Astrocyte of the spinal cord (primary cell): Measurements from ENCODE around the gene NUDT19.
"Not testable (repeated sequence)": the region's sequence is repeated elsewhere in the genome, so short reads cannot be mapped to it uniquely, and the experiment has no call there.

Experiments used
- DNase-seq: peaks from one replicate; pipeline ENCODE4 v3.0.0; 2011; ENCODE audit warnings: low read depth, low spot score
- H3K4me3 ChIP-seq: 2 replicates; pipeline ENCODE4 v1.5.1; 2011; ENCODE audit warnings: low read depth, mild to moderate bottlenecking, low read length, moderate library complexity
- in situ Hi-C: cut with HindIII; loops from 2 replicates; pipeline ENCODE4 v1.10.0; 2017; ENCODE audit warnings: low sequenced_read_pairs
- TF ChIP-seq, protein P1 (sequence below): IDR thresholded peaks from 2 replicates; pipeline ENCODE4 v1.5.1; 2012; ENCODE audit warnings: low read depth, mild to moderate bottlenecking, low read length, inconsistent platforms

NUDT19 gene

DNA sequence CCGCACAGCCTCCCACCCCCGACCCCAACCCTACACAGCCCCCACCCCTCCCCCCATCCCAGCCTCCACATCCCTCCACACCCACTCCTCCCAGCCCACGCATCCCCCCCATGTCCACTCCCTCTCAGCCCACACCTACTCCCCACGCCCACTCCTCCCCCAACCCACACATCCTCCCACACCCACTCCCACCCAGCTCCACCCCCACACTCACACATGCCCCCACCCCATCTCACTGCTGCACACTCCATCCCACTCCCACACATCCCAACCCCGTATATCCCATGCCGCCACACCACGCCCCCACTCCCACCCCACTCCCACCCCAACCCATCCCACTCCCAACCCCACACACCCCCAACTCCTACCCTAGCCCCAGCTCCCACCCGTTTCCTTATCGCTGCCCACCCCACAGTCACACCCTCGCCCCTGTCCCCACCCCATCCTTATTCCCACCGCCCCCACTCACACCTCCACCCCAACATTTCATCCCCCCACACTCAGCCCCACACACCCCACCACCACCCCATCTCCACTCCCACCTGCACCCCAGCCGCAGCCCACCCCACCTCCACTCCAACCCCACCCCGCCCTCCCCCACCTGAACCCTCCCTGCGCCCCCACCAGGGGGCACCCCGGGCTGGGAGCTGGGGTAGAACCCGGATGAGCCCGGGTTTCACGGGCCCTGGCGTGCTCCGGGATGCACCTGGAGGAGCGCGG, 28.8 kb downstream of the NUDT19 start:
- DNase-seq = no peak
- no peak overlapping the region for H3K4me3 ChIP-seq
- TF ChIP-seq, protein P1, sequence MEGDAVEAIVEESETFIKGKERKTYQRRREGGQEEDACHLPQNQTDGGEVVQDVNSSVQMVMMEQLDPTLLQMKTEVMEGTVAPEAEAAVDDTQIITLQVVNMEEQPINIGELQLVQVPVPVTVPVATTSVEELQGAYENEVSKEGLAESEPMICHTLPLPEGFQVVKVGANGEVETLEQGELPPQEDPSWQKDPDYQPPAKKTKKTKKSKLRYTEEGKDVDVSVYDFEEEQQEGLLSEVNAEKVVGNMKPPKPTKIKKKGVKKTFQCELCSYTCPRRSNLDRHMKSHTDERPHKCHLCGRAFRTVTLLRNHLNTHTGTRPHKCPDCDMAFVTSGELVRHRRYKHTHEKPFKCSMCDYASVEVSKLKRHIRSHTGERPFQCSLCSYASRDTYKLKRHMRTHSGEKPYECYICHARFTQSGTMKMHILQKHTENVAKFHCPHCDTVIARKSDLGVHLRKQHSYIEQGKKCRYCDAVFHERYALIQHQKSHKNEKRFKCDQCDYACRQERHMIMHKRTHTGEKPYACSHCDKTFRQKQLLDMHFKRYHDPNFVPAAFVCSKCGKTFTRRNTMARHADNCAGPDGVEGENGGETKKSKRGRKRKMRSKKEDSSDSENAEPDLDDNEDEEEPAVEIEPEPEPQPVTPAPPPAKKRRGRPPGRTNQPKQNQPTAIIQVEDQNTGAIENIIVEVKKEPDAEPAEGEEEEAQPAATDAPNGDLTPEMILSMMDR = no peak
- in situ Hi-C loops = no loop called here

DNA sequence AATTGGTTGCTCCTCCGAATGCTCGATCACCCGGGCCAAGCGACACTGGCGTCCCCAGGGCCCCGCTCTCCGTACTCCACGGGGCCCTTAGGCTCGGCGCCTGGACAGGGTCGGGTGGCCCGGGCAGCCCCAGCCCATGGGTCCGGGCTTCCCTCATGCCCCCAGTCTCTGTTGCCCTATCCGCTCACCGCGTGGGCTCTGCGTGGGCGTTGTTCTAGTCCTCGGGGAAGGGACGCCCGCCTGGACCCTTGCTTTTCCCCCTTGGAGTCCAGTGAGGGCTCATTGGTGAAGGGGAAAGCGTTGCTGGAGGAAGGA, 29.3 kb downstream of the NUDT19 start:
- no peak for DNase-seq
- in situ Hi-C loops = no loop called here
- H3K4me3 ChIP-seq = no peak overlapping the region
- TF ChIP-seq, protein P1 = no peak

DNA sequence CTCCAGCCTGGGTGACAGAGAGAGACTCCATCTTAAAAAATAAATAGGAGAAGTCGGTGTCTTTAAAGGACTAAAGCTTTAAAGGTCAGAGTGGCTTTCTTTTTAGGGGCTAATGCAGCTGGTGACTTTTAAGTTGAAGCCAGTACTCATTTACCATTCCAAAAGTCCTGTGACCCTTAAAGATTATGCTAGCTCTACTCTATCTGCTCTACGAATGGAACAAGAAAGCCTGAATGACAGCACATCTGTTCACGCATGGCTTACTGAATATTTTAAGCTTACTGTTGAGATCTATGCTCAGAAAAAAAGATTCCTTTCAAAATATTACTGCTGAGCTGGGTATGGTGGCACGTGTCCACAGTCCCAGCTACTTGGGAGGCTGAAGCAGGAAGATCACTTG, 44.3 kb downstream of the NUDT19 start:
- in situ Hi-C loops = no loop called here
- TF ChIP-seq, protein P1 = no peak
- H3K4me3 ChIP-seq = no peak overlapping the region
- DNase-seq = no peak

DNA sequence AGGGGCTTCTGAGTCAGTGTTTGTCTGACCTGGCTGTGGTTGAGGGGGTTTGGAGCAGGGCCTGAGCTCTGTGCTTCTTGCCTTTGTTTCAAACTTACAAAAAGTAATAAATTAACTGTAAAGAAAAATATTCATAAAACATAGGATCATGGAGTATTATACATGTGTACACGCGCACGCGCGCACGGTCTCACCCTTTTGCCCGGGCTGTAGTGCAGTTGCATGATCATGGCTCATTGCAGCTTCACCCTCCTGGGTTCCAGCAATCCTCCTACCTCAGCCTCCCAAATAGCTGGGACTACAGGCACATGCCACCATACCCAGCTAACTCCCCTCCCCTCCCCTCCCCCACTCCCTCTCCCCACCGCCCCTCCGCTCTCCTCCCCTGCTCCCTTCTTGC, 51.4 kb downstream of the NUDT19 start:
- TF ChIP-seq, protein P1 = no peak
- DNase-seq = no peak
- in situ Hi-C loops = no loop called here
- H3K4me3 ChIP-seq = no peak overlapping the region

DNA sequence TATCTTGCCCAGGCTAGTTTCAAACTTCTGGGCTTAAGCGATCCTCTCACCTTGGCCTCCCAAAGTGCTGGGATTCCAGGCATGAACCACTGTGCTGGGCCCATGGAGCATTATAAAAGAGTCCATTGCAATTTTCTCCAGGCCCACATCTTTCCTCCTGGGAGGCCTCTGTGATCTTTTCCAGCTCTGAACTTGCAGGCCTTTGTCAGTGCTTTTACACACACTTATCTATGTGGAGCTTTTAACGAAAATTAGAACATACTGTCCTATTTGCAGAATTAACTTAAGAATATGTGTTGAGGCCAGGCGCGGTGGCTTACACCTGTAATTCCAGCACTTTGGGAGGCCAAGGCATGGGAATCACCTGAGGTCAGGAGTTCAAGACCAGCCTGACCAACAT, 51.8 kb downstream of the NUDT19 start:
- TF ChIP-seq, protein P1 = no peak
- in situ Hi-C loops = no loop called here
- no peak for DNase-seq
- no peak overlapping the region for H3K4me3 ChIP-seq

DNA sequence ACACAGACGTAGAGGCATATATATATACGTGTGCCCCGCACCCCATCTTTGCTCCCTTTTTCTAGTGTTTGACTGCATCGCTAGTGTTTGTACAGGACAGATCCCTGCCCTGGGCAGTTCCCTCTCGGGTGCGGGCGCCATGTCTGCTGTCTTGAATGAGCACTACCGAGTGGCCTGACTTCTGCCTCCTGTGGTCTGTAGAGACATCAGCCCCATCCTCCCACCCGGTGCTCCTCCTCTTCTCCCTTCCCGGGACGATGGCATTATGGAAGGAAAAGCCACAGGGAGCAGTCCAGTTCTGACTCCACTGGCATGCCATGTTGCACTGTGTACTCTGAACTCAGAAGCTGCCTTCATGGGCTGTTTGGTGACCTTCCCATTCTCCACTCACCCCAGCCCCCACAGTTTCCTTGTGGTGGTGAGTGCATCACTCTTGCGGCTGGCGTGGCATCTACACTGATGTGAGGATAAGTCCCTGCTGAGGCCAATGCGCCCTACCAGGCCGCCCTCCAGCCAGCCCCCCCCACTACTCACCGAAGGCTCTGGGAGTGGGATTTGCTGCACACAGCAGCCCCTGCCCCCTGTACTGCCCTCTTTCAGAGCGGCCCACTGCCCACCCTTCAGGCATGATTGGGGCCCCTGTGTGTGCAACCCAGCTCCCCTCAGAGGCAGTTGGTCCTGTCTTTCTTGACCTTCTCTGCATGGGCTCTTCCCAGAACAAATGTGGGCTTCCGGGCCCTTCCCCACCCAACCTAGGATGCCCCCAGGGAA, 53.1 kb downstream of the NUDT19 start:
- TF ChIP-seq, protein P1 = no peak
- no peak overlapping the region for H3K4me3 ChIP-seq

DNA sequence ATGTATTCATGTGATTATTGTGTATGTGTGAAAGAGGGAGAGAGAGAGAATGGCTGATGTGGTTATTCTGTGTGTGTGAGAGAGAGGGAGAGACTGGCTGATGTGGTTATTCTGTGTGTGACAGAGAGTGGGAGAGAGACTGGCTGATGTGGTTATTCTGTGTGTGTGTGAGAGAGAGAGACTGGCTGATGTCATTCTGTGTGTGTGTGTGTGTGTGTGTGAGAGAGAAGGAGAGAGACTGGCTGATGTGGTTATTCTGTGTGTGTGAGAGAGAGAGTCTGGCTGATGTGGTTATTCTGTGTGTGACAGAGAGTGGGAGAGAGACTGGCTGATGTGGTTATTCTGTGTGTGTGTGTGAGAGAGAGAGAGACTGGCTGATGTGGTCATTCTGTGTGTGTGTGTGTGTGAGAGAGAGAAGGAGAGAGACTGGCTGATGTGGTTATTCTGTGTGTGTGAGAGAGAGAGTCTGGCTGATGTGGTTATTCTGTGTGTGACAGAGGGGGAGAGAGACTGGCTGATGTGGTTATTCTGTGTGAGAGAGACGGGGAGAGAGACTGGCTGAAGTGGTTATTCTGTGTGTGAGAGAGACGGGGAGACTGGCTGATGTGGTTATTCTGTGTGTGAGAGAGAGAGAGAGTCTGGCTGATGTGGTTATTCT, 54.1 kb downstream of the NUDT19 start:
- DNase-seq, H3K4me3 ChIP-seq, in situ Hi-C loops: not testable (repeated sequence)

More for the DNA sequence above, 53.1 kb downstream of the NUDT19 start:
- no peak for DNase-seq
- in situ Hi-C loops = no loop called here

DNA sequence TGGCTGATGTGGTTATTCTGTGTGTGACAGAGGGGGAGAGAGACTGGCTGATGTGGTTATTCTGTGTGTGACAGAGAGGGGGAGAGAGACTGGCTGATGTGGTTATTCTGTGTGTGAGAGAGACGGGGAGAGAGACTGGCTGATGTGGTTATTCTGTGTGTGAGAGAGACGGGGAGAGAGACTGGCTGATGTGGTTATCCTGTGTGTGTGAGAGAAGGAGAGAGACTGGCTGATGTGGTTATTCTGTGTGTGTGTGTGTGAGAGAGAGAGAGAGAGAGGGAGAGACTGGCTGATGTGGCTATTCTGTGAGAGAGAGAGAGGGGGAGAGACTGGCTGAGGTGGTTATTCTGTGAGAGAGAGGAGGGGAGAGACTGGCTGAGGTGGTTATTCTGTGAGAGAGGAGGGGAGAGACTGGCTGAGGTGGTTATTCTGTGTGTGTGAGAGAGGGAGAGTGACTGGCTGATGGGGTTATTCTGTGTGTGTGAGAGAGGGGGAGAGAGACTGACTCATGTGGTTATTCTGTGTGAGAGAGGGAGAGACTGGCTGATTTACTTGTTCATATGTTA, 55.1 kb downstream of the NUDT19 start:
- H3K4me3 ChIP-seq, DNase-seq, in situ Hi-C loops: not testable (repeated sequence)
